MM.1S (cell line): ENCODE measurements around the gene KLHDC9.

Experiments used
- DNase-seq: peaks from one replicate; pipeline ENCODE4 v3.0.0-alpha.2; 2015
- H2AFZ ChIP-seq: fragments of 300-600 bp; sonication (generic); 2 replicates; pipeline ENCODE4 v1.6.0; 2016; ENCODE audit warnings: antibody characterized with exemption, low read length
- H3F3A ChIP-seq: fragments of 300-600 bp; sonication (generic); 2 replicates; pipeline ENCODE4 v1.6.1; 2016; ENCODE audit warnings: mild to moderate bottlenecking, antibody characterized with exemption, low read length, moderate library complexity, mixed read lengths; ENCODE audit not compliant: insufficient read depth
- H3K27ac ChIP-seq: fragments of 300-600 bp; sonication (generic); 2 replicates; pipeline ENCODE4 v1.5.1; 2016; ENCODE audit warnings: mild to moderate bottlenecking, low read length
- H3K27me3 ChIP-seq: fragments of 300-600 bp; sonication (generic); replicated peaks from 2 replicates; pipeline ENCODE4 v1.6.0; 2016; ENCODE audit warnings: low read length; ENCODE audit not compliant: insufficient read depth
- H3K36me3 ChIP-seq: fragments of 300-600 bp; sonication (generic); replicated peaks from 2 replicates; pipeline ENCODE4 v1.6.1; 2016; ENCODE audit warnings: mild to moderate bottlenecking, low read length, mixed read lengths; ENCODE audit not compliant: insufficient read depth
- H3K4me1 ChIP-seq: fragments of 300-600 bp; sonication (generic); 2 replicates; pipeline ENCODE4 v1.6.1; 2016; ENCODE audit warnings: low read length, mixed read lengths
- H3K4me2 ChIP-seq: fragments of 300-600 bp; sonication (generic); 2 replicates; pipeline ENCODE4 v1.6.0; 2016; ENCODE audit warnings: low read depth, low read length
- H3K4me3 ChIP-seq: fragments of 300-600 bp; sonication (generic); 2 replicates; pipeline ENCODE4 v1.5.1; 2016; ENCODE audit warnings: low read length, mixed read lengths
- H3K79me2 ChIP-seq: fragments of 300-600 bp; sonication (generic); 2 replicates; pipeline ENCODE4 v1.6.1; 2016; ENCODE audit warnings: mixed run types, low read length, mixed read lengths
- H3K9ac ChIP-seq: fragments of 300-600 bp; sonication (generic); 2 replicates; pipeline ENCODE4 v1.6.1; 2016; ENCODE audit warnings: low read length, mixed read lengths
- H3K9me2 ChIP-seq: fragments of 300-600 bp; sonication (generic); replicated peaks from 2 replicates; pipeline ENCODE4 v1.6.1; 2016; ENCODE audit warnings: mild to moderate bottlenecking, low read length, mixed read lengths; ENCODE audit not compliant: insufficient read depth
- H3K9me3 ChIP-seq: fragments of 300-600 bp; sonication (generic); replicated peaks from 2 replicates; pipeline ENCODE4 v1.6.1; 2016; ENCODE audit warnings: mild to moderate bottlenecking, low read length, mixed read lengths; ENCODE audit not compliant: insufficient read depth
- H4K20me1 ChIP-seq: fragments of 300-600 bp; sonication (generic); 2 replicates; pipeline ENCODE4 v1.6.1; 2016; ENCODE audit warnings: mild to moderate bottlenecking, low read length, moderate library complexity, mixed read lengths; ENCODE audit not compliant: insufficient read depth
- CTCF ChIP-seq: fragments of 300-600 bp; sonication (generic); IDR thresholded peaks from 2 replicates; pipeline ENCODE4 v1.5.1; 2016; ENCODE audit warnings: antibody characterized with exemption, low read length, mixed read lengths
- EZH2 ChIP-seq: fragments of 300-600 bp; sonication (generic); optimal IDR thresholded peaks from 2 replicates; pipeline ENCODE3; 2017; ENCODE audit warnings: low read depth, mild to moderate bottlenecking, antibody characterized with exemption, low read length, mixed read lengths
- EZH2phosphoT487 ChIP-seq: fragments of 300-600 bp; sonication (generic); IDR thresholded peaks from 2 replicates; pipeline ENCODE4 v1.6.1; 2018; ENCODE audit warnings: antibody characterized with exemption, low read length

Gene KLHDC9

GRCh38 chr1:161083748-161084596 is 14.2 kb upstream of the KLHDC9 start:
- H4K20me1 ChIP-seq = no peaks in the 10 kb centered on the region
- no peak overlapping the region for H3K27ac ChIP-seq
- H3K27me3 ChIP-seq = no peaks in the 10 kb centered on the region
- no peak for TF ChIP-seq EZH2
- no peak for TF ChIP-seq EZH2phosphoT487
- TF ChIP-seq CTCF = no peak
- no peak overlapping the region for H3K4me3 ChIP-seq
- H3K79me2 ChIP-seq = no peaks in the 10 kb centered on the region
- no peaks in the 10 kb centered on the region for H3K9me2 ChIP-seq
- no peaks in the 10 kb centered on the region for H3F3A ChIP-seq
- no peaks in the 10 kb centered on the region for H3K36me3 ChIP-seq
- no peak overlapping the region for H3K9ac ChIP-seq
- no peak for DNase-seq
- H3K4me2 ChIP-seq = no peak overlapping the region
- H2AFZ ChIP-seq = no peak overlapping the region
- no peaks in the 10 kb centered on the region for H3K4me1 ChIP-seq
- no peaks in the 10 kb centered on the region for H3K9me3 ChIP-seq

GRCh38 chr1:161084597-161084988 is 13.6 kb upstream of the KLHDC9 start:
- H3K9me3 ChIP-seq = no peaks in the 10 kb centered on the region
- no peak overlapping the region for H3K4me2 ChIP-seq
- H3F3A ChIP-seq = no peaks in the 10 kb centered on the region
- no peaks in the 10 kb centered on the region for H3K79me2 ChIP-seq
- no peaks in the 10 kb centered on the region for H3K4me1 ChIP-seq
- H4K20me1 ChIP-seq = no peaks in the 10 kb centered on the region
- H3K36me3 ChIP-seq = no peaks in the 10 kb centered on the region
- no peaks in the 10 kb centered on the region for H3K9me2 ChIP-seq
- H3K4me3 ChIP-seq = no peak overlapping the region
- no peak overlapping the region for H2AFZ ChIP-seq
- H3K27me3 ChIP-seq = no peaks in the 10 kb centered on the region
- no peak overlapping the region for H3K9ac ChIP-seq
- no peak for DNase-seq
- H3K27ac ChIP-seq = no peak overlapping the region
- TF ChIP-seq EZH2 = no peak
- TF ChIP-seq CTCF = no peak
- TF ChIP-seq EZH2phosphoT487 = no peak

GRCh38 chr1:161085165-161085564 is 13.0 kb upstream of the KLHDC9 start:
- Histone ChIP-seq H3K9me3 (no peaks in the 10 kb centered on the region), H3K79me2 (no peaks in the 10 kb centered on the region), H3F3A (no peaks in the 10 kb centered on the region), H3K4me2 (no peak overlapping the region), H3K36me3 (no peaks in the 10 kb centered on the region), H2AFZ (no peak overlapping the region), H3K4me3 (no peak overlapping the region), H4K20me1 (no peaks in the 10 kb centered on the region), H3K9me2 (no peaks in the 10 kb centered on the region), H3K27me3 (no peaks in the 10 kb centered on the region), H3K27ac (no peak overlapping the region), H3K9ac (no peak overlapping the region), H3K4me1 (no peaks in the 10 kb centered on the region)
- no peak for TF ChIP-seq EZH2phosphoT487
- no peak for TF ChIP-seq CTCF
- no peak for TF ChIP-seq EZH2
- no peak for DNase-seq
